GM12878 (cell line): ENCODE results near the gene CSMD2. TPM values are rescaled to one million over a fixed set of nuclear protein-coding genes. Genes with fewer than 3 reads are reported as not detected.

ENCODE experiments used
- BMI1 ChIP-seq: fragments of 450-650 bp; IDR thresholded peaks from 2 replicates; pipeline ENCODE4 v1.6.1; 2016; ENCODE audit warnings: mild to moderate bottlenecking, moderate library complexity, borderline replicate concordance
- CBFB ChIP-seq: IDR thresholded peaks from 2 replicates; pipeline ENCODE4 v1.6.1; 2016; ENCODE audit warnings: antibody characterized with exemption, low read depth
- CBX5 ChIP-seq: sonication (generic); IDR thresholded peaks from 2 replicates; pipeline ENCODE4 v1.6.1; 2016; ENCODE audit warnings: low read depth, moderate library complexity, mild to moderate bottlenecking, inconsistent platforms
- CHD2 ChIP-seq: IDR thresholded peaks from 2 replicates; pipeline ENCODE4 v1.6.1; 2011; ENCODE audit warnings: low read depth, low read length, improper control_type of control experiment, borderline replicate concordance
- CHD4 ChIP-seq: fragments of 200-600 bp; sonication (generic); IDR thresholded peaks from 2 replicates; pipeline ENCODE4 v1.6.1; 2016; ENCODE audit warnings: mild to moderate bottlenecking
- ESRRA ChIP-seq: IDR thresholded peaks from 2 replicates; pipeline ENCODE4 v1.6.1; 2012; ENCODE audit warnings: mild to moderate bottlenecking, low read length, improper control_type of control experiment
- EZH2 ChIP-seq: IDR thresholded peaks from 2 replicates; pipeline ENCODE4 v1.6.1; 2012; ENCODE audit warnings: low read depth, mild to moderate bottlenecking, control low read depth, inconsistent platforms, low read length, borderline replicate concordance; ENCODE audit not compliant: control insufficient read depth
- FOXK2 ChIP-seq: fragments of 450-650 bp; IDR thresholded peaks from 2 replicates; pipeline ENCODE4 v1.6.1; 2017; ENCODE audit warnings: mild to moderate bottlenecking, moderate library complexity
- KLF5 ChIP-seq: fragments of 450-650 bp; IDR thresholded peaks from 2 replicates; pipeline ENCODE4 v1.6.1; 2014; ENCODE audit warnings: mild to moderate bottlenecking; ENCODE audit not compliant: partially characterized antibody
- LARP7 ChIP-seq: fragments of 450-650 bp; IDR thresholded peaks from 2 replicates; pipeline ENCODE4 v1.6.1; 2017; ENCODE audit warnings: mild to moderate bottlenecking
- NFYA ChIP-seq: IDR thresholded peaks from 2 replicates; pipeline ENCODE4 v1.6.1; 2011; ENCODE audit warnings: low read depth, mild to moderate bottlenecking, low read length, improper control_type of control experiment, borderline replicate concordance
- POLR2AphosphoS2 ChIP-seq: IDR thresholded peaks from 2 replicates; pipeline ENCODE4 v1.6.1; 2011; ENCODE audit warnings: low read depth, mild to moderate bottlenecking, low read length, improper control_type of control experiment, moderate library complexity
- RB1 ChIP-seq: fragments of 450-650 bp; formaldehyde crosslinking; IDR thresholded peaks from 2 replicates; pipeline ENCODE4 v1.6.1; 2017; ENCODE audit warnings: mild to moderate bottlenecking, borderline replicate concordance
- RUNX3 ChIP-seq: IDR thresholded peaks from 2 replicates; pipeline ENCODE4 v1.6.1; 2012; ENCODE audit warnings: low read length, inconsistent platforms
- SIN3A ChIP-seq: IDR thresholded peaks from 2 replicates; pipeline ENCODE4 v1.6.1; 2012; ENCODE audit warnings: low read depth, low read length, improper control_type of control experiment
- SREBF1 ChIP-seq: IDR thresholded peaks from 2 replicates; pipeline ENCODE4 v1.6.1; 2012; ENCODE audit warnings: mild to moderate bottlenecking, low read length
- SUZ12 ChIP-seq: fragments of 200-600 bp; sonication (generic); IDR thresholded peaks from one replicate; pipeline ENCODE4 v1.6.1; 2018; ENCODE audit warnings: antibody characterized with exemption, mild to moderate bottlenecking; ENCODE audit not compliant: unreplicated experiment
- ZNF217 ChIP-seq: fragments of 450-650 bp; IDR thresholded peaks from 2 replicates; pipeline ENCODE4 v1.6.1; 2017; ENCODE audit warnings: antibody characterized with exemption, mild to moderate bottlenecking
- ZNF274 ChIP-seq: IDR thresholded peaks from one replicate; pipeline ENCODE4 v1.8.0; 2011; ENCODE audit not compliant: insufficient read length, insufficient read depth
- polyA plus RNA-seq, 11 experiments: library from polyadenylated mRNA; depleted of rRNA in 4 of 11; unstranded in 6 of 11; stranded (reverse) in 5 of 11; fragments of >200 nt; fragmentation: Nextera tagmentation in 4 of 11; fragmentation: Illumina TruSeq in 1 of 11; extraction: Ambion mirVana in 4 of 11; extraction: Trizol in 1 of 11; gene quantifications; 1 replicate in 1 of 11; 2 replicates in 10 of 11; pipeline versions ENCODE4 v1.2.1 to v1.2.3, GENCODE V29; 2011 to 2016; ENCODE audit warnings: inconsistent platforms in 2 of 11, missing spikeins in 2 of 11, low read depth in 1 of 11
- total RNA-seq, 4 experiments: library from RNA; depleted of rRNA in 3 of 4; stranded (reverse); fragments of >200 nt in 3 of 4; fragmentation: Illumina TruSeq in 1 of 4; extraction: Trizol in 1 of 4; gene quantifications; 2 replicates each; pipeline versions ENCODE4 v1.2.1 to v1.2.3, GENCODE V29; 2013 to 2021
- TF ChIP-seq, protein P1 (sequence below): fragments of 450-650 bp; IDR thresholded peaks from 2 replicates; pipeline ENCODE4 v1.6.1; 2017; ENCODE audit warnings: low read depth, mild to moderate bottlenecking, moderate library complexity
- TF ChIP-seq, protein P2 (sequence below), 3 experiments: IDR thresholded peaks in 2 of 3; conservative IDR thresholded peaks in 1 of 3; 2 replicates each; pipeline ENCODE4 v1.5.1; 2011; ENCODE audit warnings: low read depth in 3 of 3, low read length in 3 of 3, mild to moderate bottlenecking in 3 of 3, control low read depth in 2 of 3, moderate library complexity in 2 of 3, inconsistent platforms in 1 of 3, mixed read lengths in 1 of 3; ENCODE audit not compliant: control insufficient read depth in 2 of 3, insufficient read depth in 1 of 3; ENCODE audit errors: extremely low read depth in 1 of 3
- TF ChIP-seq, protein P3 (sequence below): fragments of 150-350 bp; IDR thresholded peaks from 2 replicates; pipeline ENCODE4 v1.6.1; 2016; ENCODE audit warnings: low read depth, low read length
- TF ChIP-seq, protein P4 (sequence below): IDR thresholded peaks from 2 replicates; pipeline ENCODE4 v1.6.1; 2012; ENCODE audit warnings: low read length, inconsistent platforms

Gene CSMD2
- total and polyA plus RNA-seq, 10 of the 15 experiments (the other 5 are each of a cell fraction or from before 2014, with no cell fraction given): under 0.01 TPM; not detected in 9

DNA sequence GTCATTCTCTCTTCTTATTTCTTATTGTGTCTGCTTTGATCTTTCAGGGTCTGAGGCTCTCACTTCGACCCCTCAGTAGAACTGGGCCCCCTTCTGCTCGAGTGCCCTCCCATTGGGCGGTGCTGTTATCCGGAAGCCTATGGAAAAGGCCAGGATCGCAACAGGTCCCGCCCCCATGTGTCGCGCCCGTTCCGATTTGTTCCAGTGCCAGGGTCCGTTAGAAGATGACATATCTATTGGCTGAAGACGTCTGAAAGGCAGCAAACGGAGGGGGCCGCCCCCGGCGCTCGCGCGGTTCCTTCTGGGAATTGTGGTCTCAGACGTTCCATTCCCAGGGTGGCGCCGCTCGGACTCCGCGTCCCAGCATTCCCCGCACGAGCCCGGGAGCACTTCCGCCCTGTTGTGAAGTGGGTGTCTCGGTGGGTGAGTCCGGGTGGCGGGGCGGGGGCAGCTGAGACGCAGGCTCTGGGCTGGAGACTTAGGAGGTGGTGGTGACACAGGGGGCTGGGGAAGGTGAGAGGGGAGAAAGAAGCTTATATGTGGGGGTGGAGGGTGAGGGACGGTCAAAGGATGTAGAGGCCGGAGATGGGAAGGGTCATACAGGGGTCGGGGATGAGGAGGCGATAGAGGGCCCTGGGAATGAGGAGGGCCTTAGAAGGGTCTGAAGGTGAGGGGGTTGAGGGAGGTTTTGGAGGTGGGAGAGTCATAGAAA is 692.6 kb downstream of the CSMD2 start, which contains the start of gene ZSCAN20 (continued):
- TF ChIP-seq BMI1: no peak
- TF ChIP-seq, protein P1, sequence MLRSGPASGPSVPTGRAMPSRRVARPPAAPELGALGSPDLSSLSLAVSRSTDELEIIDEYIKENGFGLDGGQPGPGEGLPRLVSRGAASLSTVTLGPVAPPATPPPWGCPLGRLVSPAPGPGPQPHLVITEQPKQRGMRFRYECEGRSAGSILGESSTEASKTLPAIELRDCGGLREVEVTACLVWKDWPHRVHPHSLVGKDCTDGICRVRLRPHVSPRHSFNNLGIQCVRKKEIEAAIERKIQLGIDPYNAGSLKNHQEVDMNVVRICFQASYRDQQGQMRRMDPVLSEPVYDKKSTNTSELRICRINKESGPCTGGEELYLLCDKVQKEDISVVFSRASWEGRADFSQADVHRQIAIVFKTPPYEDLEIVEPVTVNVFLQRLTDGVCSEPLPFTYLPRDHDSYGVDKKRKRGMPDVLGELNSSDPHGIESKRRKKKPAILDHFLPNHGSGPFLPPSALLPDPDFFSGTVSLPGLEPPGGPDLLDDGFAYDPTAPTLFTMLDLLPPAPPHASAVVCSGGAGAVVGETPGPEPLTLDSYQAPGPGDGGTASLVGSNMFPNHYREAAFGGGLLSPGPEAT: peak; percentile 64
- TF ChIP-seq ESRRA: no peak
- no peak for TF ChIP-seq ZNF217
- TF ChIP-seq CHD2: peak; percentile 95
- TF ChIP-seq, protein P2, sequence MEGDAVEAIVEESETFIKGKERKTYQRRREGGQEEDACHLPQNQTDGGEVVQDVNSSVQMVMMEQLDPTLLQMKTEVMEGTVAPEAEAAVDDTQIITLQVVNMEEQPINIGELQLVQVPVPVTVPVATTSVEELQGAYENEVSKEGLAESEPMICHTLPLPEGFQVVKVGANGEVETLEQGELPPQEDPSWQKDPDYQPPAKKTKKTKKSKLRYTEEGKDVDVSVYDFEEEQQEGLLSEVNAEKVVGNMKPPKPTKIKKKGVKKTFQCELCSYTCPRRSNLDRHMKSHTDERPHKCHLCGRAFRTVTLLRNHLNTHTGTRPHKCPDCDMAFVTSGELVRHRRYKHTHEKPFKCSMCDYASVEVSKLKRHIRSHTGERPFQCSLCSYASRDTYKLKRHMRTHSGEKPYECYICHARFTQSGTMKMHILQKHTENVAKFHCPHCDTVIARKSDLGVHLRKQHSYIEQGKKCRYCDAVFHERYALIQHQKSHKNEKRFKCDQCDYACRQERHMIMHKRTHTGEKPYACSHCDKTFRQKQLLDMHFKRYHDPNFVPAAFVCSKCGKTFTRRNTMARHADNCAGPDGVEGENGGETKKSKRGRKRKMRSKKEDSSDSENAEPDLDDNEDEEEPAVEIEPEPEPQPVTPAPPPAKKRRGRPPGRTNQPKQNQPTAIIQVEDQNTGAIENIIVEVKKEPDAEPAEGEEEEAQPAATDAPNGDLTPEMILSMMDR (IDR thresholded peaks at IDR 0.05 in 2 of 3, conservative IDR thresholded peaks at IDR 0.05 in 1 of 3; ENCODE audit: control insufficient read depth in 2 of 3, extremely low read depth in 1 of 3, insufficient read depth in 1 of 3, low read depth in 3 of 3, low read length in 3 of 3): no peak
- TF ChIP-seq, protein P3, sequence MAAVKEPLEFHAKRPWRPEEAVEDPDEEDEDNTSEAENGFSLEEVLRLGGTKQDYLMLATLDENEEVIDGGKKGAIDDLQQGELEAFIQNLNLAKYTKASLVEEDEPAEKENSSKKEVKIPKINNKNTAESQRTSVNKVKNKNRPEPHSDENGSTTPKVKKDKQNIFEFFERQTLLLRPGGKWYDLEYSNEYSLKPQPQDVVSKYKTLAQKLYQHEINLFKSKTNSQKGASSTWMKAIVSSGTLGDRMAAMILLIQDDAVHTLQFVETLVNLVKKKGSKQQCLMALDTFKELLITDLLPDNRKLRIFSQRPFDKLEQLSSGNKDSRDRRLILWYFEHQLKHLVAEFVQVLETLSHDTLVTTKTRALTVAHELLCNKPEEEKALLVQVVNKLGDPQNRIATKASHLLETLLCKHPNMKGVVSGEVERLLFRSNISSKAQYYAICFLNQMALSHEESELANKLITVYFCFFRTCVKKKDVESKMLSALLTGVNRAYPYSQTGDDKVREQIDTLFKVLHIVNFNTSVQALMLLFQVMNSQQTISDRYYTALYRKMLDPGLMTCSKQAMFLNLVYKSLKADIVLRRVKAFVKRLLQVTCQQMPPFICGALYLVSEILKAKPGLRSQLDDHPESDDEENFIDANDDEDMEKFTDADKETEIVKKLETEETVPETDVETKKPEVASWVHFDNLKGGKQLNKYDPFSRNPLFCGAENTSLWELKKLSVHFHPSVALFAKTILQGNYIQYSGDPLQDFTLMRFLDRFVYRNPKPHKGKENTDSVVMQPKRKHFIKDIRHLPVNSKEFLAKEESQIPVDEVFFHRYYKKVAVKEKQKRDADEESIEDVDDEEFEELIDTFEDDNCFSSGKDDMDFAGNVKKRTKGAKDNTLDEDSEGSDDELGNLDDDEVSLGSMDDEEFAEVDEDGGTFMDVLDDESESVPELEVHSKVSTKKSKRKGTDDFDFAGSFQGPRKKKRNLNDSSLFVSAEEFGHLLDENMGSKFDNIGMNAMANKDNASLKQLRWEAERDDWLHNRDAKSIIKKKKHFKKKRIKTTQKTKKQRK: peak; percentile 89
- TF ChIP-seq KLF5: peak; percentile 74
- TF ChIP-seq CBFB: no peak
- no peak for TF ChIP-seq SIN3A
- TF ChIP-seq POLR2AphosphoS2: 0 out of 2 replicates have a peak, but pooled peaks have one; percentile 48
- no peak for TF ChIP-seq LARP7
- no peak for TF ChIP-seq SUZ12
- peak; percentile 55; the same call in 1 of the 2 replicates for TF ChIP-seq RUNX3
- TF ChIP-seq ZNF274: no peak
- no peak for TF ChIP-seq FOXK2
- TF ChIP-seq CBX5: no peak
- peak; percentile 37 for TF ChIP-seq NFYA
- TF ChIP-seq RB1: no peak
- no peak for TF ChIP-seq EZH2
- TF ChIP-seq CHD4: no peak
- TF ChIP-seq, protein P4, sequence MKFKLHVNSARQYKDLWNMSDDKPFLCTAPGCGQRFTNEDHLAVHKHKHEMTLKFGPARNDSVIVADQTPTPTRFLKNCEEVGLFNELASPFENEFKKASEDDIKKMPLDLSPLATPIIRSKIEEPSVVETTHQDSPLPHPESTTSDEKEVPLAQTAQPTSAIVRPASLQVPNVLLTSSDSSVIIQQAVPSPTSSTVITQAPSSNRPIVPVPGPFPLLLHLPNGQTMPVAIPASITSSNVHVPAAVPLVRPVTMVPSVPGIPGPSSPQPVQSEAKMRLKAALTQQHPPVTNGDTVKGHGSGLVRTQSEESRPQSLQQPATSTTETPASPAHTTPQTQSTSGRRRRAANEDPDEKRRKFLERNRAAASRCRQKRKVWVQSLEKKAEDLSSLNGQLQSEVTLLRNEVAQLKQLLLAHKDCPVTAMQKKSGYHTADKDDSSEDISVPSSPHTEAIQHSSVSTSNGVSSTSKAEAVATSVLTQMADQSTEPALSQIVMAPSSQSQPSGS: no peak
- TF ChIP-seq SREBF1: 0 out of 2 replicates have a peak, but pooled peaks have one; percentile 67
